ENCODE results near the gene KRTAP5-4.
"Not testable (repeated sequence)": the region's sequence is repeated elsewhere in the genome, so short reads cannot be mapped to it uniquely, and the experiment has no call there.

Gene KRTAP5-4

DNA sequence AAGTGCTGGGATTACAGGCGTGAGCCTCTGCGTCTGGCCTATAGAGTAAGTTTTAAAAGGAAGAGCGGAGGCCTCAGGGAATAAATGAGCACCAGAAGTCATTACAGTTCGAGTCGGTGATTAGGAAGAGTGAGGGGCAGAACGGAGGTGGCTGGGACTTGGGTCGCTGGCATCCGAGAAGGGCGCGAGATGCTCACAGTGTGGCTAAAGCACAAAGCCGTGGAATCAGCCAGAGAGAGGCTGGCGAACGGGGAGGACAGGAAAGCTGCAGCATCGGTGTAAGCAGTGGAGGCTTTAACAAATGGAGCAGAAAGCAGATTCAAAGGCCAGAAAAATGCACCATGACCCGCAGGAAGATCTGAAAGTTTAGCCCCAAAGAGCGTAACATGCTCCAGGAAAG, 2.7 kb upstream of the KRTAP5-4 start:
- TF ChIP-seq, protein P1, sequence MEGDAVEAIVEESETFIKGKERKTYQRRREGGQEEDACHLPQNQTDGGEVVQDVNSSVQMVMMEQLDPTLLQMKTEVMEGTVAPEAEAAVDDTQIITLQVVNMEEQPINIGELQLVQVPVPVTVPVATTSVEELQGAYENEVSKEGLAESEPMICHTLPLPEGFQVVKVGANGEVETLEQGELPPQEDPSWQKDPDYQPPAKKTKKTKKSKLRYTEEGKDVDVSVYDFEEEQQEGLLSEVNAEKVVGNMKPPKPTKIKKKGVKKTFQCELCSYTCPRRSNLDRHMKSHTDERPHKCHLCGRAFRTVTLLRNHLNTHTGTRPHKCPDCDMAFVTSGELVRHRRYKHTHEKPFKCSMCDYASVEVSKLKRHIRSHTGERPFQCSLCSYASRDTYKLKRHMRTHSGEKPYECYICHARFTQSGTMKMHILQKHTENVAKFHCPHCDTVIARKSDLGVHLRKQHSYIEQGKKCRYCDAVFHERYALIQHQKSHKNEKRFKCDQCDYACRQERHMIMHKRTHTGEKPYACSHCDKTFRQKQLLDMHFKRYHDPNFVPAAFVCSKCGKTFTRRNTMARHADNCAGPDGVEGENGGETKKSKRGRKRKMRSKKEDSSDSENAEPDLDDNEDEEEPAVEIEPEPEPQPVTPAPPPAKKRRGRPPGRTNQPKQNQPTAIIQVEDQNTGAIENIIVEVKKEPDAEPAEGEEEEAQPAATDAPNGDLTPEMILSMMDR (IDR thresholded peaks at IDR 0.05; ENCODE audit: low read length, missing control alignments), result no peak
- no peak overlapping the region for H3K4me3 ChIP-seq (replicated peaks; ENCODE audit: low read depth, low read length)
- no peak for DNase-seq (ENCODE audit: low read depth)

DNA sequence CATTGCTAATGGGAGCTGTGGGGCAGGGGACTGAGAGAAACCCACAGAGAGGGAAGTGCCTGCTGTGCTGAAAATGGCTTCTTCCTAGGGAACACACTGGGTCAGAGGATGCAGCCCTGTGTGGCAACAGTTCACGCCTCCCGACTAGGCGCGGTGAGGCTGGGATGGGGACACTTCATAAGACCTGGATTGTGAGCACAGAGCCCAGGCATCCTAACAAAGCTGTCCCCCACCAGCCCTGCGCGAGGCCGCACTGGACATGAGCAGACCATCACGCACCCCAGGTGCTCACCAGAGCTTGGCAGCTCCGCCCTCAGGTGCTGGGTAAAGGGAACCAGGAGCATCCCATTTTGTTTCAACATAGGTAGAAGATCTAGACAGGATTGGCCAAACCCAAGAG, 1.8 kb upstream of the KRTAP5-4 start:
- no peak overlapping the region for H3K4me3 ChIP-seq (replicated peaks; ENCODE audit: low read depth, low read length)
- no peak for DNase-seq (ENCODE audit: low read depth)
- TF ChIP-seq, protein P1 (IDR thresholded peaks at IDR 0.05; ENCODE audit: low read length, missing control alignments), result no peak

DNA sequence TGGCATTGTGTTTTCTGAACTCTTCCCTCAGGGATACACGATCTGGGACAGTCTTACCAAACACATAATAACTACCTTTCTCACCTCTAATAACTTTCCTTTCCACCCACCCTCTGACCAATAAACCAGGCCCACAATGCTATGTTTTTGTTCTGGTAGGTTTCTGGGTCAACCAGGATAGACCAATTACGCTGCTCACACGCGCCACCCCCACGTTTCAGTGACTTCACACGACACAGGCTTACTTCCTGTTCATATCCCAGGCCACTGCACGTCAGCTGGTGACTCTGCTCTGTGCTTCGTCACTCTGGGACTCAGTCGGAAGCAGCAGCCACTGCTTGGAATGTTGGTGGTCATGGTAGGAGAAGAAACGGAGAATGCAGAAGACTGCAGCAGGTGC, 2.5 kb downstream of the KRTAP5-4 start:
- DNase-seq (ENCODE audit: low read depth), result no peak
- TF ChIP-seq, protein P1 (IDR thresholded peaks at IDR 0.05; ENCODE audit: low read length, missing control alignments), result no peak
- no peak overlapping the region for H3K4me3 ChIP-seq (replicated peaks; ENCODE audit: low read depth, low read length)

DNA sequence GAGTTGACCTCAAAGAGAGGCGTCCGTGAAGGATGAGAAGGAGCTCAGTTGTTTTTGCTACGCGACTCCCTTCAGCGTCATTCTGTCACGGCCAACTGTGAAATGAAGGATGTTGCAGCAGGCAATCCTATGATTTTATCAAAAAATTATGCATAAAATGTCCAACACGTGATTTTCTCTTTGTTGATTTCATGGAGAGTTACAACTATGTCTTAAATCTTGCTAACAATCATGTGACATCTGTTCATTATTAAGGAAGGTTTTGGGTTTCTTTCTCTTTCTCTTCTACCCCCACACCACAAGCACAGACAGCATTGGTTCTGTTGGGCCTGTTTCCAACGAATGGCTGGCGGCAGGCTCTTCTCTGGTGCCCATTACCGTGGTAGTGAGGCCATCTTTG, 3.7 kb downstream of the KRTAP5-4 start:
- TF ChIP-seq, protein P1 (IDR thresholded peaks at IDR 0.05; ENCODE audit: low read length, missing control alignments), result no peak
- DNase-seq (ENCODE audit: low read depth), result no peak
- H3K4me3 ChIP-seq (replicated peaks; ENCODE audit: low read depth, low read length), result no peak overlapping the region

DNA sequence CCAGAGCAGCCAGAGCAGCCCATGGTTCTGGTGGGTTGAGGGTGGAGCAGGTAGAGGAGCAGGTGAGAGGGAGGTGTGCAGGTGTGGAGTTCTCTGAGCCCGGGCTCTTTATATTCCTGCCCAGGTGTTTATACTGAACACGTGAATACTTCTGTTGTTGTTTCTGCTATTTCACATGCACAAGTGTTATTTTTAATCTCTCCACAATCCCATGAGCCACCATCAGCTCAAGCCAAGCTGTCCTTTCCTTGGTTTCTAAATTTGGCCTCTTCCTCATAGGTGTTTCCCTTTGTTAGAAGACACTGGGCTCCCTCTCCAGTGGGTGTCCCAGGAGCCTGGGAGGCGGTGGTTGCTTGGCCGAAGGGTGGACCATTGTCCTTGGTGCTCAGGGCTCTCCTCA, 13.6 kb downstream of the KRTAP5-4 start, which contains the start of gene KRTAP5-3:
TSS of gene KRTAP5-3 (minus strand) at position 101 of the 400 bp plus-strand sequence. CDS start at position 23, 78 bp downstream.
- TF ChIP-seq, protein P1 (IDR thresholded peaks at IDR 0.05; ENCODE audit: low read length, missing control alignments), result no peak
- H3K4me3 ChIP-seq (replicated peaks; ENCODE audit: low read depth, low read length), result no peak within 1 kb of the TSS
- no peak for DNase-seq (ENCODE audit: low read depth)

DNA sequence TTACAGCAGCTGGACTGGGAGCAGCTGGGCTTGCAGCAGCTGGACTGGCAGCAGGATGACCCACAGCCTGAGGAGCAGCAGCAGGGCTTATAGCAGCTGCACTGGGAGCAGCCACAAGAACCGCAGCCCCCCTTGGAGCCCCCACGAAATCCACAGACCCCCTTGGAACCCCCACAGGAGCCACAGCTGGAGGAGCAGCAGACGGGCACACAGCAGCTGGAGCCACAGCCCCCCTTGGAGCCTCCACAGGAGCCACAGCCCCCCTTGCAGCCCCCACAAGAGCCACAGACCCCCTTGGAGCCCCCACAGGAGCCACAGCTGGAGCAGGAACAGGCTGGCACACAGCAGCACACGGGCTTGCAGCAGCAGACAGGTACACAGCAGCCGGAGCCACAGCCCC, 14.0 kb downstream of the KRTAP5-4 start:
- H3K4me3 ChIP-seq (replicated peaks; ENCODE audit: low read depth, low read length); DNase-seq (ENCODE audit: low read depth): not testable (repeated sequence)

DNA sequence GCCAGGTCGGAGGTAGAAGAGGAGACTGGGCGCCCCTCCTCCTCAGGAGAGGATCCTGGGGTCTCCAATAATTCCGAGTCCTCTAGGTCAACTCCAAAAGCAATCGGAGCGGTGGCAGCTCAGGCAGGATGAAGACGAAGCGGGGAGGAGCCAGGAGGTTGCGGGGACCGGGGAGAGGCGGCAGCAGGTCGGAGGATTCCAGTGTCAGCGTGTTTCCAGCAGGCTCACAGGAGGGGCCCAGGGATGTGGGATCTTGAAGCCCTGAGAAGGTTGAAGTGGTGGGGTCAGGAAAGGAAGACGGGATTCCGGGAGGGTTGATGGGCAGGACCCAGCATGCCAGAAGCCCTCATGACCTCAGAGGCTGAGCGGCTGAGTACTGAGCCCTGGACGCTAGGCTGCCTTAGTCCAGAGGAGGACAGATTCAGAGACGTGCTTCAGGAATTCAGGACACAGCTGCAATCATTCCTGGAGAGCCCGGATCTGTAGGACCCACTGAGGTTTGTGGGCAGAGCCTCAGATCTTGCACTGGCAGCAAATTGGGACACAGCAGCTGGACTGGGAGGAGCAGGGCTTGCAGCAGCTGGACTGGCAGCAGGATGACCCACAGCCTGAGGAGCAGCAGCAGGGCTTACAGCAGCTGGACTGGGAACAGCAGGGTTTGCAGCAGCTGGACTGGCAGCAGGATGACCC, 14.6 kb downstream of the KRTAP5-4 start:
- DNase-seq (ENCODE audit: low read depth); H3K4me3 ChIP-seq (replicated peaks; ENCODE audit: low read depth, low read length): not testable (repeated sequence)

DNA sequence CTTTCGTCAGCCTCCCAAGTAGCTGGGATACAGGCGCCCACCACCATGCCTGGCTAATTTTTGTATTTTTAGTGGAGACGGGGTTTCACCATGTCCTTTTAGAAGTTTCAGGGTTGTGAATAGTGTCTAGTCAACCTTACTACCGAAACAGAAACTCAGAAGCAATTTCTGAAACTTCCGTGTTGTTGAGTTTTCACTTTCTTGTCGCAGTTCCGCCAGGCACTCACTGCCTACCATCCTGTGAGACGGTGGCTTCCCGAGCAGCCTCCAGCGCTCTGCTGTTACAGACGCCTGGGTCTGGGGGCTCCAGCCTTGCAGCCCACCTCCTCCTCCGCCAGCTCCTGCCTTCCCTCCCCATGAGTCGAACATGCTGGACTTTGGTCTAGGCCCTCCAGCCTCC, 16.0 kb downstream of the KRTAP5-4 start:
- not testable (repeated sequence) for H3K4me3 ChIP-seq (replicated peaks; ENCODE audit: low read depth, low read length); DNase-seq (ENCODE audit: low read depth)
